ENCODE results near the gene OGFOD3.
"Not testable (repeated sequence)": the region's sequence is repeated elsewhere in the genome, so short reads cannot be mapped to it uniquely, and the experiment has no call there.

GRCh38 chr17:82459936-82460335, 41.5 kb upstream of the OGFOD3 start:
- TF ChIP-seq, protein P1, sequence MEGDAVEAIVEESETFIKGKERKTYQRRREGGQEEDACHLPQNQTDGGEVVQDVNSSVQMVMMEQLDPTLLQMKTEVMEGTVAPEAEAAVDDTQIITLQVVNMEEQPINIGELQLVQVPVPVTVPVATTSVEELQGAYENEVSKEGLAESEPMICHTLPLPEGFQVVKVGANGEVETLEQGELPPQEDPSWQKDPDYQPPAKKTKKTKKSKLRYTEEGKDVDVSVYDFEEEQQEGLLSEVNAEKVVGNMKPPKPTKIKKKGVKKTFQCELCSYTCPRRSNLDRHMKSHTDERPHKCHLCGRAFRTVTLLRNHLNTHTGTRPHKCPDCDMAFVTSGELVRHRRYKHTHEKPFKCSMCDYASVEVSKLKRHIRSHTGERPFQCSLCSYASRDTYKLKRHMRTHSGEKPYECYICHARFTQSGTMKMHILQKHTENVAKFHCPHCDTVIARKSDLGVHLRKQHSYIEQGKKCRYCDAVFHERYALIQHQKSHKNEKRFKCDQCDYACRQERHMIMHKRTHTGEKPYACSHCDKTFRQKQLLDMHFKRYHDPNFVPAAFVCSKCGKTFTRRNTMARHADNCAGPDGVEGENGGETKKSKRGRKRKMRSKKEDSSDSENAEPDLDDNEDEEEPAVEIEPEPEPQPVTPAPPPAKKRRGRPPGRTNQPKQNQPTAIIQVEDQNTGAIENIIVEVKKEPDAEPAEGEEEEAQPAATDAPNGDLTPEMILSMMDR (IDR thresholded peaks at IDR 0.05) = not testable (repeated sequence)
- TF ChIP-seq POLR2A, EP300 (IDR thresholded peaks at IDR 0.05): not testable (repeated sequence)

All from suprapubic skin (tissue), 3 donors.